Thoracic aorta (tissue), 2 donors: ENCODE data around the gene ASAP2. TPM values are rescaled to one million over a fixed set of nuclear protein-coding genes. Genes with fewer than 3 reads are reported as not detected.
"Not testable (repeated sequence)": the region's sequence is repeated elsewhere in the genome, so short reads cannot be mapped to it uniquely, and the experiment has no call there.

Source experiments
- ATAC-seq: fragments of 150-250 bp; one replicate; pipeline ENCODE4 v1.8.0; 2017; ENCODE audit warnings: low read depth; ENCODE audit not compliant: insufficient number of reproducible peaks, low FRiP score
- DNase-seq: peaks from one replicate; pipeline ENCODE4 v3.0.0-alpha.2; 2020; ENCODE audit warnings: low spot score
- H3K27ac ChIP-seq, 2 donors: fragments of 200-600 bp; sonication (generic); 1 replicate in 1 of 2; 2 replicates in 1 of 2; pipeline ENCODE4 v1.5.1; 2016; ENCODE audit warnings: mild to moderate bottlenecking in 2 of 2, moderate library complexity in 2 of 2
- H3K27me3 ChIP-seq: fragments of 200-600 bp; sonication (generic); replicated peaks from 2 replicates; pipeline ENCODE4 v1.6.0; 2016; ENCODE audit warnings: mild to moderate bottlenecking; ENCODE audit not compliant: insufficient read depth
- H3K36me3 ChIP-seq: fragments of 200-600 bp; sonication (generic); one replicate; pipeline ENCODE4 v1.5.1; 2016
- H3K4me1 ChIP-seq, 2 donors: fragments of 200-600 bp; sonication (generic); 1 replicate in 1 of 2; 2 replicates in 1 of 2; pipeline versions ENCODE4 v1.5.1 to v1.6.0; 2016; ENCODE audit warnings: low read depth in 2 of 2, mild to moderate bottlenecking in 1 of 2; ENCODE audit not compliant: control insufficient read depth in 1 of 2
- H3K4me3 ChIP-seq: fragments of 200-600 bp; sonication (generic); 2 replicates; pipeline ENCODE4 v1.5.1; 2016; ENCODE audit warnings: mild to moderate bottlenecking
- H3K9me3 ChIP-seq: fragments of 200-600 bp; sonication (generic); 2 replicates; pipeline ENCODE4 v1.5.1; 2016
- CTCF ChIP-seq: fragments of 200-600 bp; sonication (generic); IDR thresholded peaks from one replicate; pipeline ENCODE4 v1.5.1; 2019; ENCODE audit warnings: antibody characterized with exemption
- total RNA-seq, 2 donors: library from RNA; depleted of rRNA; stranded (reverse); fragments of >200 nt; gene quantifications; one replicate each; pipeline versions ENCODE4 v1.1.0 to v1.2.3, GENCODE V29; 2016

ASAP2 gene
- total RNA-seq, 2 donors from 2014 or later: 58.1 to 102 TPM

- Histone ChIP-seq H3K4me3 (no peak overlapping the region), H3K4me1 (peaks cover 54 to 87% of the 10 kb centered on the region in 2 donors), H3K36me3 (no peaks in the 10 kb centered on the region), H3K27me3 (no peaks in the 10 kb centered on the region), H3K27ac (no peak overlapping the region), H3K9me3 (no peaks in the 10 kb centered on the region)
- no peak for DNase-seq
- ATAC-seq: no peak
- TF ChIP-seq CTCF: no peak
Measured at GRCh38 chr2:9215680-9216079, 9.1 kb downstream of the ASAP2 start.

GRCh38 chr2:9216143-9216542, 9.5 kb downstream of the ASAP2 start:
- H3K9me3 ChIP-seq, H3K27me3 ChIP-seq, H3K36me3 ChIP-seq, H3K4me3 ChIP-seq, DNase-seq, ATAC-seq, H3K27ac ChIP-seq: not testable (repeated sequence)
- peaks cover 52 to 87% of the 10 kb centered on the region in 2 donors for H3K4me1 ChIP-seq

GRCh38 chr2:9217838-9218770, 11.5 kb downstream of the ASAP2 start:
- H3K27ac ChIP-seq: peak overlapping the region in 1 of 2 donors; percentile 64
- no peaks in the 10 kb centered on the region for H3K9me3 ChIP-seq
- peaks cover 46 to 87% of the 10 kb centered on the region in 2 donors for H3K4me1 ChIP-seq
- no peak for ATAC-seq
- H3K27me3 ChIP-seq: no peaks in the 10 kb centered on the region
- no peaks in the 10 kb centered on the region for H3K36me3 ChIP-seq
- no peak for TF ChIP-seq CTCF
- no peak overlapping the region for H3K4me3 ChIP-seq
- no peak for DNase-seq

GRCh38 chr2:9219027-9219445, 12.4 kb downstream of the ASAP2 start:
- Histone ChIP-seq H3K27me3 (no peaks in the 10 kb centered on the region), H3K9me3 (no peaks in the 10 kb centered on the region), H3K27ac (peak overlapping the region in 1 of 2 donors; percentile 64), H3K36me3 (no peaks in the 10 kb centered on the region), H3K4me3 (no peak overlapping the region), H3K4me1 (peaks cover 41 to 84% of the 10 kb centered on the region in 2 donors)
- no peak for TF ChIP-seq CTCF
- ATAC-seq: no peak
- DNase-seq: no peak

- DNase-seq (no peak), ATAC-seq (no peak)
- peaks cover 39 to 79% of the 10 kb centered on the region in 2 donors for H3K4me1 ChIP-seq
- H3K4me3 ChIP-seq: no peak overlapping the region
- no peaks in the 10 kb centered on the region for H3K27me3 ChIP-seq
- no peaks in the 10 kb centered on the region for H3K36me3 ChIP-seq
- TF ChIP-seq CTCF: no peak
- H3K27ac ChIP-seq: peak overlapping the region in 1 of 2 donors; percentile 28
- H3K9me3 ChIP-seq: no peaks in the 10 kb centered on the region
Measured at GRCh38 chr2:9220201-9220600, 13.6 kb downstream of the ASAP2 start.
